HG03457 (cell line): ENCODE data around the gene CDHR3.
"Not testable (repeated sequence)": the region's sequence is repeated elsewhere in the genome, so short reads cannot be mapped to it uniquely, and the experiment has no call there.

Experiments used
- ATAC-seq: cut with Tn5 transposase; IDR thresholded peaks from one replicate; pipeline ENCODE4 v1.9.1; 2021; ENCODE audit warnings: moderate number of reproducible peaks; ENCODE audit not compliant: unreplicated experiment

CDHR3 gene

GRCh38 chr7:105955651-105956466, 7.2 kb upstream of the CDHR3 start:
- ATAC-seq, result not testable (repeated sequence)

GRCh38 chr7:105958012-105958411, 5.1 kb upstream of the CDHR3 start:
- ATAC-seq, result no peak

GRCh38 chr7:105962353-105962752, 711 bp upstream of the CDHR3 start:
- no peak for ATAC-seq

- ATAC-seq, result no peak
Measured at GRCh38 chr7:105971845-105972244, 8.8 kb downstream of the CDHR3 start.

GRCh38 chr7:105972276-105972675, 9.2 kb downstream of the CDHR3 start:
- ATAC-seq, result no peak

- no peak for ATAC-seq
Measured at GRCh38 chr7:105974471-105974870, 11.4 kb downstream of the CDHR3 start.

GRCh38 chr7:105975770-105976417, 12.8 kb downstream of the CDHR3 start:
- ATAC-seq, result no peak

GRCh38 chr7:105976868-105977267, 13.8 kb downstream of the CDHR3 start:
- ATAC-seq, result no peak

GRCh38 chr7:105978035-105978434, 15.0 kb downstream of the CDHR3 start:
- ATAC-seq, result no peak

- ATAC-seq, result no peak
Measured at GRCh38 chr7:105978974-105979373, 15.9 kb downstream of the CDHR3 start.

- ATAC-seq, result no peak
Measured at GRCh38 chr7:105979405-105979804, 16.3 kb downstream of the CDHR3 start.

- no peak for ATAC-seq
Measured at GRCh38 chr7:105980645-105981396, 17.8 kb downstream of the CDHR3 start.

- no peak for ATAC-seq
Measured at GRCh38 chr7:105982388-105982787, 19.3 kb downstream of the CDHR3 start.

- ATAC-seq, result not testable (repeated sequence)
Measured at GRCh38 chr7:105984808-105985207, 21.7 kb downstream of the CDHR3 start.

GRCh38 chr7:105985229-105985628, 22.2 kb downstream of the CDHR3 start:
- ATAC-seq, result no peak

- ATAC-seq, result no peak
Measured at GRCh38 chr7:105985672-105986215, 22.7 kb downstream of the CDHR3 start.

GRCh38 chr7:105987046-105987445, 24.0 kb downstream of the CDHR3 start:
- ATAC-seq, result no peak

GRCh38 chr7:105988276-105988675, 25.2 kb downstream of the CDHR3 start:
- no peak for ATAC-seq

- ATAC-seq, result no peak
Measured at GRCh38 chr7:105989191-105989590, 26.1 kb downstream of the CDHR3 start.

- no peak for ATAC-seq
Measured at GRCh38 chr7:105989686-105990085, 26.6 kb downstream of the CDHR3 start.

- no peak for ATAC-seq
Measured at GRCh38 chr7:105990141-105990540, 27.1 kb downstream of the CDHR3 start.
